CD1c-positive myeloid dendritic cell (primary cell): ENCODE measurements around the gene FYN.
"Not testable (repeated sequence)": the region's sequence is repeated elsewhere in the genome, so short reads cannot be mapped to it uniquely, and the experiment has no call there.

Experiments used
- DNase-seq: peaks from one replicate; pipeline ENCODE4 v3.0.0-alpha.2; 2016; ENCODE audit errors: extremely low spot score

Gene FYN

GRCh38 chr6:111789598-111789997 is 83.7 kb downstream of the FYN start:
- no peak for DNase-seq

GRCh38 chr6:111788379-111789276 is 84.6 kb downstream of the FYN start:
- DNase-seq: peak; percentile 73

GRCh38 chr6:111786151-111786550 is 87.1 kb downstream of the FYN start:
- not testable (repeated sequence) for DNase-seq

GRCh38 chr6:111784433-111784832 is 88.8 kb downstream of the FYN start:
- no peak for DNase-seq

- DNase-seq: no peak
These were observed 90.3 kb downstream of the FYN start for GRCh38 chr6:111782887-111783466.

GRCh38 chr6:111782192-111782809 is 91.0 kb downstream of the FYN start:
- DNase-seq: no peak

GRCh38 chr6:111781041-111781708 is 92.1 kb downstream of the FYN start:
- DNase-seq: no peak

GRCh38 chr6:111780393-111780792 is 92.9 kb downstream of the FYN start:
- no peak for DNase-seq

GRCh38 chr6:111779660-111780059 is 93.6 kb downstream of the FYN start:
- DNase-seq: no peak

GRCh38 chr6:111779031-111779430 is 94.2 kb downstream of the FYN start:
- DNase-seq: no peak

- no peak for DNase-seq
These were observed 95.9 kb downstream of the FYN start for GRCh38 chr6:111777357-111777756.

- no peak for DNase-seq
These were observed 96.7 kb downstream of the FYN start for GRCh38 chr6:111776236-111777221.

GRCh38 chr6:111775145-111775922 is 97.9 kb downstream of the FYN start:
- no peak for DNase-seq

- DNase-seq: no peak
These were observed 98.9 kb downstream of the FYN start for GRCh38 chr6:111774346-111774703.

GRCh38 chr6:111773501-111774345 is 99.5 kb downstream of the FYN start:
- DNase-seq: no peak

- DNase-seq: no peak
These were observed 100.9 kb downstream of the FYN start for GRCh38 chr6:111772381-111772780.

- DNase-seq: no peak
These were observed 101.6 kb downstream of the FYN start for GRCh38 chr6:111771629-111772028.

- DNase-seq: no peak
These were observed 102.2 kb downstream of the FYN start for GRCh38 chr6:111771094-111771432.

- no peak for DNase-seq
These were observed 102.8 kb downstream of the FYN start for GRCh38 chr6:111770263-111771093.
